ENCODE results near the gene ASTN2. TPM values are rescaled to one million over a fixed set of nuclear protein-coding genes. Genes with fewer than 3 reads are reported as not detected.

ASTN2 gene
- total and polyA plus RNA-seq, 4 donors: 0.57 to 2.9 (median 1.4) TPM

DNA sequence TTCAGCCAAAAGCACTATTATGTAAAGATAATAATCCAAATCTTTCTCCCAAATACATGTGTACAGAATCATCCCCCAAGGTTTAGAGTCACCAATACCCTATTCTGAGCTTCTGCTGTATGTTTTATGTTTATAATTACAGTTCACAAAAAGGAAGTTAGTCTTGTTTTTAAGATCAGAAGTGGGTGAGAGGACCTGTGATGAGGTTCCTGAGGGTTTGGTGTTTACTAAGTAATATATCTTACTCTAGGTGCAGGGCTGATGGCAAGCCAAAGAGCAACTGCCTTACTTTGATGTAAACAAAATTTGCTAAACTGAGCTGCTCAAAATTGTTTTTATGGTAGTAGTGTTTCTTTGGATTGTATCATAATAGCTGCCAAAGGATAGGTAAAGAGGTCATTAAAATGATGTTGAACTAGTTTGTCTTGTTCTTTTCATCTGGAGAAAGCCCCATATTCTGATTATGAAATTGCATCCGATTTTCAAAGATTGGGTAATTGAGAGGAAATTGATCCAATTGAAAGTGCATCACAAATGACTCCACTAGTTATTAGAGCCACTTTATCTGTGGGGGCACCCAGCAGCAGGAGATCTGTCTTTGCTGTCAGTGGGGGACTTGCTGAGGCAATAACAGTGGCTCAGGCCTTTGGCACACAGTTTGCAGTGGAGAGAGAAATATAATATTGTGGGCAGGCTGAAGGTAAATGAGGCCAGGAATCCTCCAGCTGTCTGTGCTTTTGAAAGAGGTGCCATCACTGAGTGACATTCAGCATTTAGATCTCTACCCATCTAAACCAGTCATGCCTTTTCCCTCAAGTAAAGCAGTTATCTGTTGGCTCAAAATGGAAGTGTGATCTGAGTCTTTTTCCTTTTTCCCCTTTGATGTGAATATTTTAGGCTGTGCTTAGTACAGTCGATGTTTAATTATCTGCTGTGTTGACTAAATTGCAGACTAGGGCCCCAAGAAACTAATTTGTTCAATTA is 713.7 kb downstream of the ASTN2 start (continued):
- no peak for TF ChIP-seq CTCF (IDR thresholded peaks at IDR 0.05; ENCODE audit: low read depth, low read length, missing input control)
- TF ChIP-seq, protein P1, sequence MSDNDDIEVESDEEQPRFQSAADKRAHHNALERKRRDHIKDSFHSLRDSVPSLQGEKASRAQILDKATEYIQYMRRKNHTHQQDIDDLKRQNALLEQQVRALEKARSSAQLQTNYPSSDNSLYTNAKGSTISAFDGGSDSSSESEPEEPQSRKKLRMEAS (IDR thresholded peaks at IDR 0.05): no peak

- Histone ChIP-seq H3K9me3 (ENCODE audit: control insufficient read depth in 4 of 4, low read length in 3 of 4) (no peaks in the 10 kb centered on the region), H3K9ac (ENCODE audit: low read depth in 1 of 2, low read length in 2 of 2) (no peak overlapping the region), H3K36me3 (ENCODE audit: control insufficient read depth in 4 of 4, insufficient read depth in 3 of 4, low read depth in 1 of 4, low read length in 3 of 4) (peaks cover 8 to 21% (median 17%) of the 10 kb centered on the region in 4 donors), H3K4me3 (ENCODE audit: low read depth in 1 of 3, low read length in 3 of 3) (no peak overlapping the region), H3K27ac (ENCODE audit: low read depth in 1 of 2, low read length in 2 of 2) (no peak overlapping the region), H3K27me3 (ENCODE audit: control insufficient read depth in 4 of 4, insufficient read depth in 4 of 4, low read length in 3 of 4) (no peaks in the 10 kb centered on the region), H3K4me1 (ENCODE audit: control insufficient read depth in 4 of 4, insufficient read depth in 4 of 4, low read length in 3 of 4) (no peaks in the 10 kb centered on the region)
- WGBS: 96% methylated on average over 1 of the region's 1 CpG
- no peak for DNase-seq (ENCODE audit: low spot score)
- TF ChIP-seq NR2F2 (IDR thresholded peaks at IDR 0.05): no peak
These were observed 714.6 kb downstream of the ASTN2 start for GRCh38 chr9:116700279-116700678.

GRCh38 chr9:116697887-116698286 is 717.0 kb downstream of the ASTN2 start:
- Histone ChIP-seq H3K9me3 (ENCODE audit: control insufficient read depth in 4 of 4, low read length in 3 of 4) (no peaks in the 10 kb centered on the region), H3K4me1 (ENCODE audit: control insufficient read depth in 4 of 4, insufficient read depth in 4 of 4, low read length in 3 of 4) (no peaks in the 10 kb centered on the region), H3K4me3 (ENCODE audit: low read depth in 1 of 3, low read length in 3 of 3) (no peak overlapping the region), H3K27me3 (ENCODE audit: control insufficient read depth in 4 of 4, insufficient read depth in 4 of 4, low read length in 3 of 4) (no peaks in the 10 kb centered on the region), H3K27ac (ENCODE audit: low read depth in 1 of 2, low read length in 2 of 2) (no peak overlapping the region), H3K9ac (ENCODE audit: low read depth in 1 of 2, low read length in 2 of 2) (no peak overlapping the region), H3K36me3 (ENCODE audit: control insufficient read depth in 4 of 4, insufficient read depth in 3 of 4, low read depth in 1 of 4, low read length in 3 of 4) (peaks cover 8 to 21% (median 17%) of the 10 kb centered on the region in 4 donors)
- TF ChIP-seq HNF4A (conservative IDR thresholded peaks at IDR 0.05) (no peak), JUND (IDR thresholded peaks at IDR 0.05) (no peak), SP1 (IDR thresholded peaks at IDR 0.05) (no peak), TAF1 (conservative IDR thresholded peaks at IDR 0.05) (no peak), NR2F2 (IDR thresholded peaks at IDR 0.05) (no peak), YY1 (IDR thresholded peaks at IDR 0.05) (no peak), GABPA (IDR thresholded peaks at IDR 0.05 in 1 of 2, conservative IDR thresholded peaks at IDR 0.05 in 1 of 2) (no peak), HNF4G (IDR thresholded peaks at IDR 0.05) (no peak), RXRA (IDR thresholded peaks at IDR 0.05) (no peak), CTCF (IDR thresholded peaks at IDR 0.05; ENCODE audit: low read depth, low read length, missing input control) (no peak), FOXA2 (IDR thresholded peaks at IDR 0.05) (no peak), RAD21 (IDR thresholded peaks at IDR 0.05) (no peak), FOXA1 (IDR thresholded peaks at IDR 0.05) (no peak), EGR1 (IDR thresholded peaks at IDR 0.05; ENCODE audit: low read depth in 2 of 2) (no peak)
- TF ChIP-seq, protein P2, sequence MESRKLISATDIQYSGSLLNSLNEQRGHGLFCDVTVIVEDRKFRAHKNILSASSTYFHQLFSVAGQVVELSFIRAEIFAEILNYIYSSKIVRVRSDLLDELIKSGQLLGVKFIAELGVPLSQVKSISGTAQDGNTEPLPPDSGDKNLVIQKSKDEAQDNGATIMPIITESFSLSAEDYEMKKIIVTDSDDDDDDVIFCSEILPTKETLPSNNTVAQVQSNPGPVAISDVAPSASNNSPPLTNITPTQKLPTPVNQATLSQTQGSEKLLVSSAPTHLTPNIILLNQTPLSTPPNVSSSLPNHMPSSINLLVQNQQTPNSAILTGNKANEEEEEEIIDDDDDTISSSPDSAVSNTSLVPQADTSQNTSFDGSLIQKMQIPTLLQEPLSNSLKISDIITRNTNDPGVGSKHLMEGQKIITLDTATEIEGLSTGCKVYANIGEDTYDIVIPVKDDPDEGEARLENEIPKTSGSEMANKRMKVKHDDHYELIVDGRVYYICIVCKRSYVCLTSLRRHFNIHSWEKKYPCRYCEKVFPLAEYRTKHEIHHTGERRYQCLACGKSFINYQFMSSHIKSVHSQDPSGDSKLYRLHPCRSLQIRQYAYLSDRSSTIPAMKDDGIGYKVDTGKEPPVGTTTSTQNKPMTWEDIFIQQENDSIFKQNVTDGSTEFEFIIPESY (IDR thresholded peaks at IDR 0.05): no peak
- TF ChIP-seq, protein P1 (IDR thresholded peaks at IDR 0.05): no peak
- DNase-seq (ENCODE audit: low spot score): no peak
- 97% methylated on average over 16 of the region's 16 CpGs for WGBS

All from liver (tissue), 9 donors.